GM21619 (cell line): ENCODE results near the gene APP.
A peak's percentile ranks its signal among the peaks of the same experiment; 100 is the strongest.

Experiments
- ATAC-seq: cut with Tn5 transposase; IDR thresholded peaks from one replicate; pipeline ENCODE4 v1.9.1; 2021; ENCODE audit not compliant: unreplicated experiment

The APP gene

GRCh38 chr21:25985990-25986389 lies 184.6 kb downstream of the APP start:
- no peak for ATAC-seq

GRCh38 chr21:25984538-25984937 lies 186.0 kb downstream of the APP start:
- no peak for ATAC-seq

- no peak for ATAC-seq
Measured at GRCh38 chr21:25983745-25984144, 186.8 kb downstream of the APP start.

- ATAC-seq = no peak
Measured at GRCh38 chr21:25980710-25981109, 189.9 kb downstream of the APP start.

GRCh38 chr21:25979845-25980616 lies 190.5 kb downstream of the APP start:
- no peak for ATAC-seq

- no peak for ATAC-seq
Measured at GRCh38 chr21:25977068-25977611, 193.4 kb downstream of the APP start.

GRCh38 chr21:25974964-25975363 lies 195.6 kb downstream of the APP start:
- no peak for ATAC-seq

GRCh38 chr21:25970254-25970930 lies 200.2 kb downstream of the APP start:
- no peak for ATAC-seq

- ATAC-seq = peak; percentile 42
Measured at GRCh38 chr21:25967901-25968438, 202.6 kb downstream of the APP start.

- peak; percentile 99 for ATAC-seq
Measured at GRCh38 chr21:25967181-25967900, 203.2 kb downstream of the APP start.

- ATAC-seq = no peak
Measured at GRCh38 chr21:25965951-25966707, 204.4 kb downstream of the APP start.

GRCh38 chr21:25964926-25965325 lies 205.6 kb downstream of the APP start:
- no peak for ATAC-seq

- ATAC-seq = no peak
Measured at GRCh38 chr21:25964015-25964414, 206.6 kb downstream of the APP start.

- no peak for ATAC-seq
Measured at GRCh38 chr21:25963181-25963580, 207.4 kb downstream of the APP start.

- ATAC-seq = no peak
Measured at GRCh38 chr21:25961042-25961441, 209.5 kb downstream of the APP start.

- ATAC-seq = no peak
Measured at GRCh38 chr21:25960402-25960801, 210.2 kb downstream of the APP start.

- no peak for ATAC-seq
Measured at GRCh38 chr21:25959799-25960198, 210.8 kb downstream of the APP start.

- no peak for ATAC-seq
Measured at GRCh38 chr21:25956993-25957714, 213.4 kb downstream of the APP start.

- no peak for ATAC-seq
Measured at GRCh38 chr21:25955646-25956045, 214.9 kb downstream of the APP start.

GRCh38 chr21:25953659-25954058 lies 216.9 kb downstream of the APP start:
- ATAC-seq = no peak
